Vagina (tissue), 2 donors: ENCODE measurements around the gene CTNNAL1.

Source experiments
- CTCF ChIP-seq, 3 experiments: fragments of 450-650 bp in 2 of 3; fragments of 200-600 bp in 1 of 3; sonication (generic) in 1 of 3; IDR thresholded peaks; one replicate each; pipeline ENCODE4 v1.5.1; 2017 to 2019; ENCODE audit warnings: antibody characterized with exemption in 3 of 3, mild to moderate bottlenecking in 2 of 3, moderate library complexity in 2 of 3
- POLR2A ChIP-seq, 2 donors: fragments of 450-650 bp; IDR thresholded peaks; one replicate each; pipeline ENCODE4 v1.6.1; 2017; ENCODE audit warnings: antibody characterized with exemption in 2 of 2, mild to moderate bottlenecking in 2 of 2, moderate library complexity in 2 of 2
- POLR2AphosphoS5 ChIP-seq, 2 donors: sonication (generic); formaldehyde crosslinking; IDR thresholded peaks; one replicate each; pipeline ENCODE4 v1.9.0; 2017; ENCODE audit warnings: antibody characterized with exemption in 2 of 2, mild to moderate bottlenecking in 2 of 2, low read depth in 1 of 2; ENCODE audit not compliant: insufficient read depth in 1 of 2

GRCh38 chr9:108980893-108981292 is 32.4 kb downstream of the CTNNAL1 start:
- TF ChIP-seq CTCF (IDR thresholded peaks at IDR 0.05) (no peak), POLR2A (IDR thresholded peaks at IDR 0.05) (no peak), POLR2AphosphoS5 (IDR thresholded peaks at IDR 0.05; ENCODE audit: insufficient read depth in 1 of 2, low read depth in 1 of 2) (no peak)
